HepG2 (cell line): Measurements from ENCODE around the gene PALM2AKAP2. TPM values are rescaled to one million over a fixed set of nuclear protein-coding genes. Genes with fewer than 3 reads are reported as not detected.

Experiments used
- ATAC-seq: fragments of 200-7000 bp; cut with Tn5 transposase; 3 replicates; pipeline ENCODE4 v1.9.1; 2020; ENCODE audit warnings: mild to moderate bottlenecking, moderate library complexity
- BruUV-seq: library from RNA; stranded (reverse); fragments of 400-500 nt; replicated peaks from 2 replicates; lab custom pipeline; 2021; lab: Mats Ljungman, UMichigan
- CTCF ChIA-PET: fragments of 300-600 bp; formaldehyde crosslinking; extraction: SDS; loops from one replicate; lab custom pipeline; 2021; ENCODE audit warnings: low total read pairs, inconsistent platforms, low intra/inter-chr PET ratio; lab: Yijun Ruan, JAX
- POLR2A ChIA-PET: fragments of 350-600 bp; sonication (Branson Sonifier 250); formaldehyde crosslinking; loops from one replicate; lab custom pipeline; 2020; ENCODE audit warnings: antibody characterized with exemption, inconsistent platforms; lab: Yijun Ruan, JAX
- DNase-seq: peaks from one replicate; pipeline ENCODE4 v3.0.0-alpha.2; 2015; ENCODE audit warnings: low spot score
- FAIRE-seq: peaks from 3 replicates; lab custom pipeline; 2011; peaks lifted over from hg19 to GRCh38; lab: Jason Lieb, UNC
- H2AFZ ChIP-seq: one replicate; pipeline ENCODE4 v1.6.1; 2011; ENCODE audit warnings: low read length, inconsistent platforms
- H3K27ac ChIP-seq: fragments of 300-600 bp; 3 replicates; pipeline ENCODE4 v1.8.0; 2011; ENCODE audit warnings: mixed run types, mild to moderate bottlenecking, mixed read lengths, low read length, inconsistent platforms; ENCODE audit not compliant: insufficient read depth; ENCODE audit errors: extremely low read length
- H3K27me3 ChIP-seq, 2 experiments: fragments of 200-600 bp in 1 of 2; 2 replicates in 1 of 2; 3 replicates in 1 of 2; pipeline versions ENCODE4 v1.6.0 to v1.8.0; 2011; ENCODE audit warnings: low read length in 2 of 2, mild to moderate bottlenecking in 2 of 2, moderate library complexity in 2 of 2, inconsistent platforms in 1 of 2; ENCODE audit not compliant: insufficient read depth in 2 of 2, control insufficient read depth in 1 of 2
- H3K36me3 ChIP-seq, 2 experiments: fragments of 200-600 bp in 1 of 2; replicated peaks in 1 of 2; 2 replicates in 1 of 2; 3 replicates in 1 of 2; pipeline versions ENCODE4 v1.5.1 to v1.8.0; 2011; ENCODE audit warnings: low read length in 2 of 2, inconsistent platforms in 1 of 2; ENCODE audit not compliant: insufficient read depth in 2 of 2, control insufficient read depth in 1 of 2
- H3K4me1 ChIP-seq: 2 replicates; pipeline ENCODE4 v1.5.1; 2012; ENCODE audit warnings: low read length, inconsistent platforms; ENCODE audit not compliant: insufficient read depth
- H3K4me2 ChIP-seq: 2 replicates; pipeline ENCODE4 v1.6.0; 2011; ENCODE audit warnings: low read depth, low read length, inconsistent platforms
- H3K4me3 ChIP-seq, 3 experiments: fragments of 200-600 bp in 1 of 3; sonication (generic), shearing (Covaris generic) in 1 of 3; replicated peaks in 1 of 3; 2 replicates each; pipeline ENCODE4 v1.5.1; 2011 to 2016; ENCODE audit warnings: low read length in 3 of 3, inconsistent platforms in 2 of 3, low read depth in 2 of 3, mild to moderate bottlenecking in 2 of 3, control low read depth in 1 of 3, mixed read lengths in 1 of 3; ENCODE audit not compliant: insufficient read depth in 1 of 3
- H3K79me2 ChIP-seq: one replicate; pipeline ENCODE4 v1.6.1; 2011; ENCODE audit warnings: low read length, inconsistent platforms; ENCODE audit not compliant: insufficient read depth
- H3K9ac ChIP-seq: 2 replicates; pipeline ENCODE4 v1.6.0; 2011; ENCODE audit warnings: mild to moderate bottlenecking, low read depth, low read length, inconsistent platforms; ENCODE audit not compliant: insufficient read depth
- H3K9me3 ChIP-seq: 2 replicates; pipeline ENCODE4 v1.5.1; 2012; ENCODE audit warnings: mild to moderate bottlenecking, low read length
- H4K20me1 ChIP-seq: 2 replicates; pipeline ENCODE4 v1.6.0; 2011; ENCODE audit warnings: inconsistent platforms, mild to moderate bottlenecking, low read length, moderate library complexity; ENCODE audit not compliant: insufficient read depth
- BCL3 ChIP-seq: sonication (generic); formaldehyde crosslinking; IDR thresholded peaks from 2 replicates; pipeline ENCODE4 v1.5.1; 2020; ENCODE audit warnings: mild to moderate bottlenecking, missing genetic modification reagents, moderate library complexity
- CBX2 ChIP-seq, 2 experiments: fragments of 200-600 bp in 1 of 2; sonication (generic); formaldehyde crosslinking in 1 of 2; IDR thresholded peaks; 2 replicates each; pipeline versions ENCODE4 v1.7.0 to v1.8.1; 2018 to 2022; ENCODE audit warnings: low read depth in 2 of 2, low read length in 1 of 2, mild to moderate bottlenecking in 1 of 2, missing genetic modification reagents in 1 of 2
- E2F1 ChIP-seq: sonication (generic); formaldehyde crosslinking; IDR thresholded peaks from 2 replicates; pipeline ENCODE4 v1.5.0; 2020; ENCODE audit warnings: missing genetic modification reagents
- GRHL1 ChIP-seq: sonication (generic); formaldehyde crosslinking; conservative IDR thresholded peaks from 2 replicates; pipeline ENCODE4 v1.8.0; 2022; ENCODE audit warnings: missing genetic modification reagents
- HDAC6 ChIP-seq: fragments of 200-600 bp; sonication (generic); IDR thresholded peaks from 2 replicates; pipeline ENCODE4 v1.7.0; 2017; ENCODE audit warnings: mild to moderate bottlenecking, antibody characterized with exemption, low read length, low read depth
- MXI1 ChIP-seq: IDR thresholded peaks from 3 replicates; pipeline ENCODE4 v1.6.1; 2012; ENCODE audit warnings: low read depth, low read length, inconsistent platforms, borderline replicate concordance
- YY1 ChIP-seq: IDR thresholded peaks from 2 replicates; pipeline ENCODE4 v1.6.1; 2011; ENCODE audit warnings: low read length, low read depth, moderate library complexity, mild to moderate bottlenecking; ENCODE audit not compliant: insufficient read depth, insufficient replicate concordance
- ZBTB49 ChIP-seq: sonication (generic); formaldehyde crosslinking; IDR thresholded peaks from 2 replicates; pipeline ENCODE4 v1.4.0; 2020; ENCODE audit warnings: missing genetic modification reagents, borderline replicate concordance
- ZFP91 ChIP-seq: sonication (generic); formaldehyde crosslinking; IDR thresholded peaks from 2 replicates; pipeline ENCODE4 v1.9.0; 2022; ENCODE audit warnings: missing genetic modification reagents, mild to moderate bottlenecking, borderline replicate concordance
- ZNF468 ChIP-seq: sonication (generic); formaldehyde crosslinking; IDR thresholded peaks from 2 replicates; pipeline ENCODE4 v1.8.0; 2022; ENCODE audit warnings: mild to moderate bottlenecking, moderate library complexity, missing genetic modification reagents
- ZNF512 ChIP-seq: sonication (generic); formaldehyde crosslinking; IDR thresholded peaks from 2 replicates; pipeline ENCODE4 v1.4.0; 2020; ENCODE audit warnings: mild to moderate bottlenecking, missing genetic modification reagents
- WGBS: methylation state at CpG from one replicate; pipeline ENCODE4 v1.1.6; 2017; ENCODE audit warnings: low lambda C conversion rate; 5-methylcytosine and 5-hydroxymethylcytosine counted together
- in situ Hi-C: cut with HindIII; loops from 2 replicates; pipeline ENCODE4 v1.10.0; 2017; ENCODE audit warnings: low pct_unique_long_range_greater_than_20kb; ENCODE audit not compliant: extremely low pct_ligation_motif_present
- intact Hi-C: fragments of 100-400 bp; cut with micrococcal nuclease; formaldehyde crosslinking; loops from one replicate; pipeline ENCODE4 v1.10.0; 2022; ENCODE audit not compliant: unreplicated experiment
- polyA plus RNA-seq, 8 experiments: library from polyadenylated mRNA; depleted of rRNA in 3 of 8; stranded (reverse) in 7 of 8; unstranded in 1 of 8; fragments of >200 nt; fragmentation: Illumina TruSeq in 4 of 8; extraction: Trizol in 4 of 8; gene quantifications; 2 replicates each; pipeline versions ENCODE4 v1.2.1 to v1.2.3, GENCODE V29; 2011 to 2016; ENCODE audit warnings: low read depth in 4 of 8, missing spikeins in 1 of 8, mixed read lengths in 1 of 8; ENCODE audit not compliant: insufficient read depth in 1 of 8
- total RNA-seq, 5 experiments: library from RNA; depleted of rRNA; stranded (reverse); fragments of >200 nt; fragmentation: Illumina TruSeq; extraction: Trizol; gene quantifications; 2 replicates each; pipeline ENCODE4 v1.2.3, GENCODE V29; 2016; ENCODE audit warnings: low read depth in 1 of 5

PALM2AKAP2 gene
- total and polyA plus RNA-seq, 2 of the 13 experiments (the other 11 are each of a cell fraction or from before 2014, with no cell fraction given): 0.25 to 1.8 TPM

GRCh38 chr9:109781086-109781485 is 1.1 kb downstream of the PALM2AKAP2 start (continued):
- no peak for TF ChIP-seq ZNF512
- no peak for TF ChIP-seq ZFP91 (CRISPR knock-in tag)
- no peak for TF ChIP-seq GRHL1
- no peak for TF ChIP-seq YY1

- H4K20me1 ChIP-seq: no peaks in the 10 kb centered on the region
- ChIA-PET CTCF (no interaction called here), POLR2A (no interaction called here)
- FAIRE-seq: no peak
- H3K9ac ChIP-seq: no peak overlapping the region
- intact Hi-C loops: no loop called here
- H3K36me3 ChIP-seq: no peaks in the 10 kb centered on the region
- WGBS: 26% methylated on average over 4 of the region's 4 CpGs
- H3K79me2 ChIP-seq: no peaks in the 10 kb centered on the region
- no peak overlapping the region for H3K4me3 ChIP-seq
- no peak for ATAC-seq
- no peak for DNase-seq
- no peaks in the 10 kb centered on the region for H3K9me3 ChIP-seq
- in situ Hi-C loops: no loop called here
- no peak overlapping the region for H3K27ac ChIP-seq
- H3K27me3 ChIP-seq: peaks cover 0 to 16% of the 10 kb centered on the region in 2 experiments; a peak in 1 of 5 replicates
- H3K4me2 ChIP-seq: no peak overlapping the region
- no peaks in the 10 kb centered on the region for H3K4me1 ChIP-seq
- BruUV-seq: no TSS peak
- no peak overlapping the region for H2AFZ ChIP-seq
- TF ChIP-seq CBX2 (IDR thresholded peaks at IDR 0.05; ENCODE audit: low read depth, low read length) (no peak), CBX2 (CRISPR knock-in tag; IDR thresholded peaks at IDR 0.05; ENCODE audit: low read depth) (no peak), ZNF468 (no peak), BCL3 (CRISPR knock-in tag) (no peak), HDAC6 (no peak), MXI1 (no peak), ZBTB49 (no peak), E2F1 (CRISPR knock-in tag) (no peak)
Measured at GRCh38 chr9:109781541-109782197, 1.7 kb downstream of the PALM2AKAP2 start.
